Dermis blood vessel endothelial cell (primary cell): ENCODE data around the gene EMC8. TPM values are rescaled to one million over a fixed set of nuclear protein-coding genes. Genes with fewer than 3 reads are reported as not detected.

Experiments
- total RNA-seq: library from RNA; depleted of rRNA; stranded (reverse); fragments of >200 nt; gene quantifications from 2 replicates; pipeline ENCODE4 v1.2.3, GENCODE V29; 2014

The EMC8 gene
- total RNA-seq, 1 donor from 2014 or later: 36.1 TPM

Other genes starting within 250 kb of the EMC8 start
- 27.5 and 28.8 TPM in 2 replicates for gene GSE1, start 186.2 kb downstream of the EMC8 start, total RNA-seq
- gene GINS2, start 110.6 kb downstream of the EMC8 start, total RNA-seq: 6.6 and 8.6 TPM in 2 replicates
- 9.4 and 12.4 TPM in 2 replicates for gene C16orf74, start 48.4 kb downstream of the EMC8 start, total RNA-seq
- 321 and 608 TPM in 2 replicates for gene COX4I1, start 151 bp upstream of the EMC8 start, total RNA-seq
- gene IRF8, start 99.6 kb upstream of the EMC8 start, total RNA-seq: 2.4 and 25.9 TPM in 2 replicates